ENCODE results near the gene DIS3L. TPM values are rescaled to one million over a fixed set of nuclear protein-coding genes. Genes with fewer than 3 reads are reported as not detected.

The DIS3L gene
- total and polyA plus RNA-seq, 2 of the 13 experiments (the other 11 are each of a cell fraction or from before 2014, with no cell fraction given): 21.0 to 50.5 TPM

DNA sequence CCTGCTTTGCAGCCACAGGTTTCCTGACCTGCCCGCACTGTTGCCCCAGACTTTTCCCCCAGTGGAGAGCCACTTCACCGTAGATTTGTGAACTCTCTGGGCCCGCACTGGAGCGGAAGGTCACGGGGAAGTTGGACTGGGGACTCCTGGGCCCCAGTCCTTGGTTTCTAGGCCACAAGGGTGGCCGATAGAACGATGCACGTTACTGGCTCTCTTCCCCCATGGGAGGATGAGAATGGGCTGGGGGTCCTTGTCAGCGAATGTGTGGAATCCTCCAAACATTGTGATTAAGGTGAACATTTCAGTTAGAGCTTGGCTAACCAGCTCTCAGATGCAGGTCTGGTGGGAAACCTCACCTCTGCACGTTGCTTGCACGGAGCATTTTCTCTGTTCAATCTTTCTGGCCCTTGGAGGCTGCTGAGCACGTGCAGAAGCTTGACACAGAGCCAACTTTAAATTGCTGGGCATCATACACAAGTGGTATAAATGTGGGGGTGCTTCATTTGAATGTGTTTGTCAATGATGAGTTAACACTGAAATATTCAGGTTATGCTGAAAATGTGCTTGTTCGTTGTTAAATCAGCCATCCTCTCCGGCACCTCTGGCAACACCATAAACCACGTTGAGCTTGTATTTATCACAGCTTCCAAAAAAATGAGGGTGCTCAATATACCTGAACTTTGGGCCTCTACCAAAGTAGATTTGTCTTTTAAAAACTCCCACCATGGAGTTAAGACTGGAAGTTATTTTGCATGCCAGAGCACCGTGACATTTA lies 976 bp downstream of the DIS3L start (continued):
- TF ChIP-seq, protein P1, sequence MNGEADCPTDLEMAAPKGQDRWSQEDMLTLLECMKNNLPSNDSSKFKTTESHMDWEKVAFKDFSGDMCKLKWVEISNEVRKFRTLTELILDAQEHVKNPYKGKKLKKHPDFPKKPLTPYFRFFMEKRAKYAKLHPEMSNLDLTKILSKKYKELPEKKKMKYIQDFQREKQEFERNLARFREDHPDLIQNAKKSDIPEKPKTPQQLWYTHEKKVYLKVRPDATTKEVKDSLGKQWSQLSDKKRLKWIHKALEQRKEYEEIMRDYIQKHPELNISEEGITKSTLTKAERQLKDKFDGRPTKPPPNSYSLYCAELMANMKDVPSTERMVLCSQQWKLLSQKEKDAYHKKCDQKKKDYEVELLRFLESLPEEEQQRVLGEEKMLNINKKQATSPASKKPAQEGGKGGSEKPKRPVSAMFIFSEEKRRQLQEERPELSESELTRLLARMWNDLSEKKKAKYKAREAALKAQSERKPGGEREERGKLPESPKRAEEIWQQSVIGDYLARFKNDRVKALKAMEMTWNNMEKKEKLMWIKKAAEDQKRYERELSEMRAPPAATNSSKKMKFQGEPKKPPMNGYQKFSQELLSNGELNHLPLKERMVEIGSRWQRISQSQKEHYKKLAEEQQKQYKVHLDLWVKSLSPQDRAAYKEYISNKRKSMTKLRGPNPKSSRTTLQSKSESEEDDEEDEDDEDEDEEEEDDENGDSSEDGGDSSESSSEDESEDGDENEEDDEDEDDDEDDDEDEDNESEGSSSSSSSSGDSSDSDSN (CRISPR knock-in tag; IDR thresholded peaks at IDR 0.05): peak; percentile 32; the same call in 1 of the 2 replicates
- TF ChIP-seq SNAI1 (CRISPR knock-in tag; IDR thresholded peaks at IDR 0.05; ENCODE audit: borderline replicate concordance) (peak; percentile 24; the same call in 1 of the 2 replicates), ZNF841 (CRISPR knock-in tag; IDR thresholded peaks at IDR 0.05; ENCODE audit: borderline replicate concordance) (no peak), FOXK2 (IDR thresholded peaks at IDR 0.05) (no peak), HDAC6 (IDR thresholded peaks at IDR 0.05; ENCODE audit: low read depth, low read length) (no peak), ZBTB3 (CRISPR knock-in tag; IDR thresholded peaks at IDR 0.05; ENCODE audit: borderline replicate concordance, low read depth) (no peak), ZNF329 (CRISPR knock-in tag; IDR thresholded peaks at IDR 0.05; ENCODE audit: low read depth) (0 out of 2 replicates have a peak, but pooled peaks have one; percentile 53), FOSL2 (CRISPR knock-in tag; IDR thresholded peaks at IDR 0.05) (peak; percentile 45), ZSCAN25 (CRISPR knock-in tag; IDR thresholded peaks at IDR 0.05) (0 out of 2 replicates have a peak, but pooled peaks have one; percentile 31), KDM3A (CRISPR knock-in tag; IDR thresholded peaks at IDR 0.05; ENCODE audit: low read depth) (no peak), ZC3H4 (CRISPR knock-in tag; IDR thresholded peaks at IDR 0.05; ENCODE audit: borderline replicate concordance) (no peak), ZNF790 (CRISPR knock-in tag; IDR thresholded peaks at IDR 0.05; ENCODE audit: borderline replicate concordance) (peak; percentile 21; the same call in 1 of the 2 replicates), ZSCAN9 (CRISPR knock-in tag; IDR thresholded peaks at IDR 0.05; ENCODE audit: borderline replicate concordance) (peak; percentile 32; the same call in 1 of the 2 replicates), HES4 (CRISPR knock-in tag; IDR thresholded peaks at IDR 0.05; ENCODE audit: borderline replicate concordance) (0 out of 2 replicates have a peak, but pooled peaks have one; percentile 18), ZNF678 (CRISPR knock-in tag; IDR thresholded peaks at IDR 0.05) (no peak), MED8 (CRISPR knock-in tag; IDR thresholded peaks at IDR 0.05; ENCODE audit: insufficient replicate concordance) (peak; percentile 54), ZNF343 (CRISPR knock-in tag; IDR thresholded peaks at IDR 0.05) (0 out of 2 replicates have a peak, but pooled peaks have one; percentile 38), CREB1 (IDR thresholded peaks at IDR 0.05) (no peak), CREB1 (CRISPR knock-in tag; IDR thresholded peaks at IDR 0.05) (no peak), SNAPC2 (CRISPR knock-in tag; IDR thresholded peaks at IDR 0.05) (0 out of 2 replicates have a peak, but pooled peaks have one; percentile 23)
- TF ChIP-seq, protein P2, sequence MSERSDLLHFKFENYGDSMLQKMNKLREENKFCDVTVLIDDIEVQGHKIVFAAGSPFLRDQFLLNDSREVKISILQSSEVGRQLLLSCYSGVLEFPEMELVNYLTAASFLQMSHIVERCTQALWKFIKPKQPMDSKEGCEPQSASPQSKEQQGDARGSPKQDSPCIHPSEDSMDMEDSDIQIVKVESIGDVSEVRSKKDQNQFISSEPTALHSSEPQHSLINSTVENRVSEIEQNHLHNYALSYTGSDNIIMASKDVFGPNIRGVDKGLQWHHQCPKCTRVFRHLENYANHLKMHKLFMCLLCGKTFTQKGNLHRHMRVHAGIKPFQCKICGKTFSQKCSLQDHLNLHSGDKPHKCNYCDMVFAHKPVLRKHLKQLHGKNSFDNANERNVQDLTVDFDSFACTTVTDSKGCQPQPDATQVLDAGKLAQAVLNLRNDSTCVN (CRISPR knock-in tag; IDR thresholded peaks at IDR 0.05; ENCODE audit: borderline replicate concordance): no peak
- TF ChIP-seq, protein P3, sequence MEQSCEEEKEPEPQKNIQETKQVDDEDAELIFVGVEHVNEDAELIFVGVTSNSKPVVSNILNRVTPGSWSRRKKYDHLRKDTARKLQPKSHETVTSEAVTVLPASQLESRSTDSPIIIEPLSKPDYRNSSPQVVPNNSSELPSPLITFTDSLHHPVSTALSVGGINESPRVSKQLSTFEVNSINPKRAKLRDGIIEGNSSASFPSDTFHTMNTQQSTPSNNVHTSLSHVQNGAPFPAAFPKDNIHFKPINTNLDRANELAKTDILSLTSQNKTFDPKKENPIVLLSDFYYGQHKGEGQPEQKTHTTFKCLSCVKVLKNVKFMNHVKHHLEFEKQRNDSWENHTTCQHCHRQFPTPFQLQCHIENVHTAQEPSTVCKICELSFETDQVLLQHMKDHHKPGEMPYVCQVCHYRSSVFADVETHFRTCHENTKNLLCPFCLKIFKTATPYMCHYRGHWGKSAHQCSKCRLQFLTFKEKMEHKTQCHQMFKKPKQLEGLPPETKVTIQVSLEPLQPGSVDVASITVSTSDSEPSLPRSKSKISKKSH (CRISPR knock-in tag; IDR thresholded peaks at IDR 0.05; ENCODE audit: borderline replicate concordance): peak; percentile 75; the same call in 1 of the 2 replicates

Data from HepG2 (cell line).